Natural killer cell (primary cell): ENCODE results near the gene DNAJC19. TPM values are rescaled to one million over a fixed set of nuclear protein-coding genes. Genes with fewer than 3 reads are reported as not detected.
A peak's percentile ranks its signal among the peaks of the same experiment; 100 is the strongest.
"Not testable (repeated sequence)": the region's sequence is repeated elsewhere in the genome, so short reads cannot be mapped to it uniquely, and the experiment has no call there.

Source experiments
- ATAC-seq, 3 donors: fragments of 150-1000 bp in 2 of 3; fragments of 200-7000 bp in 1 of 3; cut with Tn5 transposase; 1 replicate in 1 of 3; 2 replicates in 2 of 3; pipeline ENCODE4 v1.10.0; 2021; ENCODE audit warnings: mild to moderate bottlenecking in 2 of 3, moderate library complexity in 2 of 3
- DNase-seq, 2 donors: peaks; one replicate each; pipeline versions ENCODE4 v3.0.0 to v3.0.0-alpha.2; 2013 to 2021; ENCODE audit warnings: mixed read lengths in 1 of 2
- H3K27ac ChIP-seq: one replicate; pipeline ENCODE4 v1.5.1; 2013; ENCODE audit warnings: mild to moderate bottlenecking, low read length
- H3K27me3 ChIP-seq: one replicate; pipeline ENCODE4 v1.6.1; 2013; ENCODE audit warnings: low read length; ENCODE audit not compliant: control insufficient read depth, insufficient read depth
- H3K36me3 ChIP-seq: one replicate; pipeline ENCODE4 v1.6.1; 2013; ENCODE audit warnings: low read length; ENCODE audit not compliant: control insufficient read depth, insufficient read depth
- H3K4me1 ChIP-seq: one replicate; pipeline ENCODE4 v1.6.1; 2013; ENCODE audit warnings: low read length; ENCODE audit not compliant: control insufficient read depth, insufficient read depth
- H3K4me3 ChIP-seq: one replicate; pipeline ENCODE4 v1.5.1; 2013; ENCODE audit warnings: low read length
- H3K9me3 ChIP-seq: one replicate; pipeline ENCODE4 v1.6.1; 2013; ENCODE audit warnings: low read length; ENCODE audit not compliant: control insufficient read depth, insufficient read depth
- H3K27ac Mint-ChIP-seq, 2 donors: one replicate each; pipeline ENCODE4 v1.8.0; 2022; ENCODE audit warnings: mild to moderate bottlenecking in 2 of 2, mixed read lengths in 2 of 2, moderate library complexity in 1 of 2
- H3K27me3 Mint-ChIP-seq, 2 donors: one replicate each; pipeline ENCODE4 v1.8.0; 2022; ENCODE audit warnings: low read depth in 2 of 2, mixed read lengths in 2 of 2
- H3K36me3 Mint-ChIP-seq: one replicate; pipeline ENCODE4 v1.8.0; 2022; ENCODE audit warnings: mixed read lengths
- H3K4me1 Mint-ChIP-seq, 2 donors: one replicate each; pipeline ENCODE4 v1.8.0; 2022; ENCODE audit warnings: mixed read lengths in 2 of 2
- H3K4me3 Mint-ChIP-seq: one replicate; pipeline ENCODE4 v1.8.0; 2022; ENCODE audit warnings: mild to moderate bottlenecking, moderate library complexity, mixed read lengths
- H3K9me3 Mint-ChIP-seq, 2 donors: one replicate each; pipeline ENCODE4 v1.8.0; 2022; ENCODE audit warnings: mixed read lengths in 2 of 2
- CTCF ChIP-seq: fragments of 200-600 bp; IDR thresholded peaks from one replicate; pipeline ENCODE4 v1.8.0; 2022; ENCODE audit warnings: antibody characterized with exemption
- WGBS: methylation state at CpG from one replicate; pipeline ENCODE4 v1.1.7; 2013; ENCODE audit warnings: missing lambda C conversion rate; ENCODE audit not compliant: insufficient coverage; 5-methylcytosine and 5-hydroxymethylcytosine counted together
- intact Hi-C: fragments of 100-400 bp; cut with micrococcal nuclease; formaldehyde crosslinking; loops from one replicate; pipeline ENCODE4 v1.14.2; 2022
- total RNA-seq, 4 donors: library from RNA; stranded (reverse); fragments of 120-200 nt in 1 of 4; gene quantifications; one replicate each; pipeline versions ENCODE4 v1.2.3 to v1.2.4, GENCODE V29; 2013 to 2022

DNAJC19 gene
- total RNA-seq, 3 donors from 2014 or later (not counting 1 experiment from before 2014, with no cell fraction given), result 18.9 to 25.8 (median 22.2) TPM

GRCh38 chr3:180990505-180990904 is 969 bp upstream of the DNAJC19 start:
- H3K4me1 ChIP-seq, result peaks cover 7% of the 10 kb centered on the region
- H3K36me3 ChIP-seq, result peaks cover 19% of the 10 kb centered on the region
- TF ChIP-seq CTCF, result no peak
- WGBS, result 0% methylated on average over 1 of the region's 2 CpGs
- intact Hi-C loops, result no loop called here
- H3K27ac ChIP-seq, result no peak overlapping the region
- Mint-ChIP-seq H3K4me3 (peak overlapping the region; percentile 99), H3K9me3 (no peaks in the 10 kb centered on the region), H3K36me3 (no peaks in the 10 kb centered on the region), H3K27ac (peak overlapping the region in 1 of 2 donors; percentile 93), H3K27me3 (peaks cover 9 to 10% of the 10 kb centered on the region in 2 donors), H3K4me1 (peaks cover 25 to 26% of the 10 kb centered on the region in 2 donors)
- no peaks in the 10 kb centered on the region for H3K27me3 ChIP-seq
- ATAC-seq (no peak), DNase-seq (no peak)
- H3K9me3 ChIP-seq, result no peaks in the 10 kb centered on the region
- peak overlapping the region; percentile 78 for H3K4me3 ChIP-seq

- no peak overlapping the region for H3K4me3 ChIP-seq
- no peak overlapping the region for H3K27ac ChIP-seq
- H3K36me3 ChIP-seq, result peaks cover 31% of the 10 kb centered on the region
- 100% methylated on average over 2 of the region's 2 CpGs for WGBS
- intact Hi-C loops, result no loop called here
- H3K27me3 ChIP-seq, result no peaks in the 10 kb centered on the region
- no peaks in the 10 kb centered on the region for H3K9me3 Mint-ChIP-seq
- peak overlapping the region; percentile 60 for H3K4me3 Mint-ChIP-seq
- peaks cover 7% of the 10 kb centered on the region for H3K4me1 ChIP-seq
- no peaks in the 10 kb centered on the region for H3K27me3 Mint-ChIP-seq
- peak overlapping the region in 1 of 2 donors; percentile 89 for H3K27ac Mint-ChIP-seq
- no peak for TF ChIP-seq CTCF
- H3K4me1 Mint-ChIP-seq, result peaks cover 25 to 26% of the 10 kb centered on the region in 2 donors
- no peak for DNase-seq
- H3K36me3 Mint-ChIP-seq, result no peaks in the 10 kb centered on the region
- ATAC-seq, result no peak
- no peaks in the 10 kb centered on the region for H3K9me3 ChIP-seq
These were observed 2.2 kb downstream of the DNAJC19 start for GRCh38 chr3:180987344-180987743.

- ATAC-seq, H3K4me3 Mint-ChIP-seq, H3K9me3 ChIP-seq, H3K27me3 Mint-ChIP-seq, H3K4me3 ChIP-seq, intact Hi-C loops, H3K27me3 ChIP-seq, H3K27ac ChIP-seq, H3K9me3 Mint-ChIP-seq, H3K4me1 ChIP-seq, H3K36me3 Mint-ChIP-seq, H3K27ac Mint-ChIP-seq, DNase-seq: not testable (repeated sequence)
- WGBS, result 98% methylated on average over 10 of the region's 10 CpGs
- peaks cover 31% of the 10 kb centered on the region for H3K36me3 ChIP-seq
- H3K4me1 Mint-ChIP-seq, result peaks cover 25 to 26% of the 10 kb centered on the region in 2 donors
These were observed 3.2 kb downstream of the DNAJC19 start for GRCh38 chr3:180986366-180986765.

GRCh38 chr3:180983136-180983535 is 6.4 kb downstream of the DNAJC19 start:
- ATAC-seq (no peak), DNase-seq (no peak)
- Histone ChIP-seq H3K27ac (no peak overlapping the region), H3K4me3 (no peak overlapping the region), H3K9me3 (no peaks in the 10 kb centered on the region), H3K36me3 (peaks cover 42% of the 10 kb centered on the region), H3K27me3 (no peaks in the 10 kb centered on the region), H3K4me1 (no peaks in the 10 kb centered on the region)
- Mint-ChIP-seq H3K4me3 (no peak overlapping the region), H3K4me1 (peaks cover 9 to 10% of the 10 kb centered on the region in 2 donors), H3K27ac (peak overlapping the region; percentile 35 to 47), H3K9me3 (no peaks in the 10 kb centered on the region), H3K27me3 (no peaks in the 10 kb centered on the region), H3K36me3 (no peaks in the 10 kb centered on the region)
- intact Hi-C loops, result no loop called here
- WGBS, result 95% methylated on average over 1 of the region's 2 CpGs
- no peak for TF ChIP-seq CTCF
